Amygdala (tissue), 56 donors: Measurements from ENCODE around the gene ASPRV1.
"Not testable (repeated sequence)": the region's sequence is repeated elsewhere in the genome, so short reads cannot be mapped to it uniquely, and the experiment has no call there.

Source experiments
- DNase-seq, 56 donors: peaks; one replicate each; lab custom pipeline; 2025; lab: John Stamatoyannopoulos, UW

Gene ASPRV1

GRCh38 chr2:69965756-69966445 is 4.5 kb upstream of the ASPRV1 start:
- no peak for DNase-seq

- DNase-seq = no peak
Measured at GRCh38 chr2:69964353-69964841, 3.0 kb upstream of the ASPRV1 start.

GRCh38 chr2:69962986-69963730 is 1.7 kb upstream of the ASPRV1 start:
- no peak for DNase-seq

GRCh38 chr2:69960821-69961220 is 610 bp downstream of the ASPRV1 start:
- no peak for DNase-seq

GRCh38 chr2:69959425-69959824 is 2.0 kb downstream of the ASPRV1 start:
- no peak for DNase-seq

- DNase-seq = no peak
Measured at GRCh38 chr2:69958480-69958879, 3.0 kb downstream of the ASPRV1 start.

- no peak for DNase-seq
Measured at GRCh38 chr2:69957965-69958364, 3.5 kb downstream of the ASPRV1 start.

GRCh38 chr2:69956475-69956979 is 4.9 kb downstream of the ASPRV1 start:
- DNase-seq = no peak

GRCh38 chr2:69955029-69955428 is 6.4 kb downstream of the ASPRV1 start:
- DNase-seq = no peak

- DNase-seq = no peak
Measured at GRCh38 chr2:69954084-69954483, 7.3 kb downstream of the ASPRV1 start.

- no peak for DNase-seq
Measured at GRCh38 chr2:69952336-69953115, 8.9 kb downstream of the ASPRV1 start.

- DNase-seq = not testable (repeated sequence)
Measured at GRCh38 chr2:69950671-69951070, 10.8 kb downstream of the ASPRV1 start.

- DNase-seq = no peak
Measured at GRCh38 chr2:69950241-69950640, 11.2 kb downstream of the ASPRV1 start.

- no peak for DNase-seq
Measured at GRCh38 chr2:69948963-69949645, 12.3 kb downstream of the ASPRV1 start.

GRCh38 chr2:69948032-69948962 is 13.1 kb downstream of the ASPRV1 start:
- DNase-seq = no peak

- no peak for DNase-seq
Measured at GRCh38 chr2:69947325-69947931, 14.0 kb downstream of the ASPRV1 start.

- no peak for DNase-seq
Measured at GRCh38 chr2:69946351-69947324, 14.8 kb downstream of the ASPRV1 start.

- no peak for DNase-seq
Measured at GRCh38 chr2:69945941-69946340, 15.5 kb downstream of the ASPRV1 start.
